H1 (cell line): ENCODE measurements around the gene PLCB1.

Experiments used
- BRCA1 ChIP-seq: IDR thresholded peaks from 2 replicates; pipeline ENCODE4 v1.6.1; 2012; ENCODE audit warnings: low read depth, low read length, improper control_type of control experiment
- CTCF ChIP-seq, 3 experiments: IDR thresholded peaks; 1 replicate in 2 of 3; 2 replicates in 1 of 3; pipeline versions ENCODE4 v1.5.1 to v1.6.1; 2011; ENCODE audit warnings: low read length in 3 of 3, mild to moderate bottlenecking in 3 of 3, inconsistent platforms in 2 of 3, low read depth in 1 of 3, moderate library complexity in 1 of 3; ENCODE audit not compliant: insufficient read depth in 1 of 3; ENCODE audit errors: control extremely low read depth in 1 of 3
- SIN3A ChIP-seq, 2 experiments: IDR thresholded peaks in 1 of 2; conservative IDR thresholded peaks in 1 of 2; 2 replicates each; pipeline ENCODE4 v1.6.1; 2011 to 2012; ENCODE audit warnings: low read length in 2 of 2, improper control_type of control experiment in 1 of 2, low read depth in 1 of 2, mild to moderate bottlenecking in 1 of 2

GRCh38 chr20:8526610-8527009 is 394.5 kb downstream of the PLCB1 start:
- TF ChIP-seq CTCF (IDR thresholded peaks at IDR 0.05; ENCODE audit: control extremely low read depth in 1 of 3, insufficient read depth in 1 of 3, low read depth in 1 of 3, low read length in 3 of 3) (no peak), BRCA1 (no peak), SIN3A (conservative IDR thresholded peaks at IDR 0.05 in 1 of 2, IDR thresholded peaks at IDR 0.05 in 1 of 2; ENCODE audit: low read depth in 1 of 2, low read length in 2 of 2) (no peak)
